ENCODE results near the gene SLC17A9.
"Not testable (repeated sequence)": the region's sequence is repeated elsewhere in the genome, so short reads cannot be mapped to it uniquely, and the experiment has no call there.

The SLC17A9 gene

GRCh38 chr20:62957136-62958117 lies 4.9 kb downstream of the SLC17A9 start:
- no peak for DNase-seq

- DNase-seq, result no peak
Observed at GRCh38 chr20:62958388-62959100, 6.0 kb downstream of the SLC17A9 start.

- DNase-seq, result no peak
Observed at GRCh38 chr20:62959101-62959971, 6.8 kb downstream of the SLC17A9 start.

GRCh38 chr20:62959998-62960436 lies 7.5 kb downstream of the SLC17A9 start:
- DNase-seq, result no peak

- DNase-seq, result not testable (repeated sequence)
Observed at GRCh38 chr20:62960446-62961309, 8.2 kb downstream of the SLC17A9 start.

GRCh38 chr20:62961310-62961783 lies 8.8 kb downstream of the SLC17A9 start:
- no peak for DNase-seq

- DNase-seq, result no peak
Observed at GRCh38 chr20:62961799-62962198, 9.3 kb downstream of the SLC17A9 start.

GRCh38 chr20:62962221-62962879 lies 9.8 kb downstream of the SLC17A9 start:
- DNase-seq, result no peak

- DNase-seq, result no peak
Observed at GRCh38 chr20:62962891-62963613, 10.5 kb downstream of the SLC17A9 start.

GRCh38 chr20:62963614-62964397 lies 11.3 kb downstream of the SLC17A9 start:
- DNase-seq, result no peak

- no peak for DNase-seq
Observed at GRCh38 chr20:62964700-62965099, 12.2 kb downstream of the SLC17A9 start.

GRCh38 chr20:62965363-62965771 lies 12.9 kb downstream of the SLC17A9 start:
- no peak for DNase-seq

GRCh38 chr20:62966212-62967148 lies 14.0 kb downstream of the SLC17A9 start:
- no peak for DNase-seq

GRCh38 chr20:62967149-62967501 lies 14.6 kb downstream of the SLC17A9 start:
- no peak for DNase-seq

GRCh38 chr20:62967628-62968351 lies 15.3 kb downstream of the SLC17A9 start:
- no peak for DNase-seq

GRCh38 chr20:62968378-62969178 lies 16.1 kb downstream of the SLC17A9 start:
- no peak for DNase-seq
